ENCODE results near the gene CHRNA7.

CHRNA7 gene

GRCh38 chr15:32029862-32030781 lies at the start of gene CHRNA7:
TSS of gene CHRNA7 (plus strand) at chr15:32030515. CDS start at chr15:32030595, 80 bp downstream.
- DNase-seq, result peak; percentile 38

- no peak for DNase-seq
These were observed 44.7 kb upstream of the CHRNA7 start for GRCh38 chr15:31985607-31986006.

- no peak for DNase-seq
These were observed 37.3 kb upstream of the CHRNA7 start for GRCh38 chr15:31993062-31993461.

- DNase-seq, result no peak
These were observed 32.6 kb upstream of the CHRNA7 start for GRCh38 chr15:31997711-31998110.

- no peak for DNase-seq
These were observed 26.8 kb upstream of the CHRNA7 start for GRCh38 chr15:32003558-32003957.

DNA sequence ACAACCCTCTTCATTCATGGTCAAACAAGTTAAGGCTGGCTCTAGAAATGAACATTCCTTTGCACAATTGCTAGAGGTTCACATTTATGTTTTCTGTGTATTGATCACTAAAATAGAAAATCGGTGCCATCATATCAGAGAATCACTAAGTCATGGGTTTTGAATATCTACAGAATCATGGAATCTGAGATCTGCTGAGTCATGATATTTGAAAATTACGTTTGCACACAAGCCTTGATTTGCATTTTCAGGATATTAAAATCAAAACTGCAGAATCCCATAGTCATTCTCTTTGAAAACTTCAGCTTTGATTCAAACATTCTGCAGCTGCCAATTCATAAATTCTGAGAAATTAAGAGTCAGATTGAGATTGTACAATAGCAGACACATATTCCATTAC lies 26.1 kb upstream of the CHRNA7 start:
- DNase-seq, result no peak

DNA sequence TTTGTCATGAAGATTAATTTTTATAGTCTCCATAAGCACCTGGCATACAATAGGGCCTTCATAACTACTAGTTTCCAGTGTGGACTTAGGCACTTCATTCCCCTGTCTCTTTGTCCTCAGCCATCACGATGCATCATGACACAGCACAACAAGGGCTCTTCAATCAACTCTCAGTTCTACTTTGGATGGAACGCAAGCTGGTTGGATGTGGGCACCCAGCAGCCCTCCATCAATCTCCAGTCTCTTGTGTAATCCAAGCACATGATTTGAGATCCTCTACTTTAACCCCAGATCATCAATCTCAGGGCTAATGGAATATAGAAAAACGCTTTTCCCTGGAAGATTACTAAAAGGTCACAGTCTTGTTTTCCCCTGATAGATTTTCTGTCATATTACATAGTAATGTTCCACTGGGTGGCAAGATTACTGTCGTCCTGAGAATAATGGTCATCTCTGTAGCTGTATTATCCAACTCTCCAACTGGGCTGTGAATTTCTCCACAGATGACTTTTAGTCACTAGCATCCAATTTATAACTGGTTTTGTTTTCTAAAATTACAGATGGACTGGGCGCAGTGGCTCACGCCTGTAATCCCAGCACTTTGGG lies 22.9 kb upstream of the CHRNA7 start:
- DNase-seq, result no peak

GRCh38 chr15:32014953-32015352 lies 15.4 kb upstream of the CHRNA7 start:
- no peak for DNase-seq

DNA sequence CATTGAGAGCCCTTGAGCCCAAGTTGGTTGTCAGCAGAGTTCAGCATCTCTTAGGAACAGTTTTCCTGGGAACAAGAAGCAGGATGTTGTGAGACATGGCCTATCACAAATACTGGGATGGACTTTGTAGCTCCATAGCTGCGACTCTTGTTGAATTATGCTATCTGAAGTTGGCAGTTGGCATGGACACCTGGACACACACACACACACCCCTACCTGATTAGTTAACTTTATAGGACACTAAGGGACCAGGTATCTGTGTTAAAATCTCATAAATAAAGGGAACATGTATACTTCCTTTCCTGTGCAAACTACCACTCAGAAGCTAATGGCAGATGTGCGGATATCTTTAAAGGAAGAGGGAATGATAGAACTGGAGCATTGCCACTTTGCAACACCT lies 10.2 kb upstream of the CHRNA7 start:
- DNase-seq, result no peak

- DNase-seq, result no peak
These were observed 1.4 kb upstream of the CHRNA7 start for GRCh38 chr15:32028921-32029320.

DNA sequence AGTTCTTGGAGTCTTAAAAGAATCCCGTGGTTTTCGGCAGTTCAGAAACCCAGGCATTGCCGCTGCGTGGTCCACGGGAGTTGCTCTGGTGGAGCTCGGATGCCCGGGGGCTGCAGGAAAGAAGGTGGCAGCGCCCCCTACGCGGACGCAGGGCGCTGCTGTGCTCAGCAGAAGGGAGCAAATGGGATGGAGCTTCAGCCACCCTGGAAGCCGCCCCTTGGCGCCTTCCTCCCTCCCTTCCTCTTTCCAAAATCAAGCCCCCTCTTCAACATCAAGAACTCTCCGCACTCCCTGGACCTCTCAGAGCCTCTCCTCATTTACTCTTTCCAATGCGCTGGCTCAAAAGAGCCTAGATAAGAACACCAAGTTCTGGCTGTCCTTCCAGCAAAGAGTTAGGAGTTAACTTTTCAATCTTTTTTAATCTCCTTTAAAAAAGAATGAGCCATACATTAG lies 880 bp upstream of the CHRNA7 start:
- peak; percentile 71 for DNase-seq

DNA sequence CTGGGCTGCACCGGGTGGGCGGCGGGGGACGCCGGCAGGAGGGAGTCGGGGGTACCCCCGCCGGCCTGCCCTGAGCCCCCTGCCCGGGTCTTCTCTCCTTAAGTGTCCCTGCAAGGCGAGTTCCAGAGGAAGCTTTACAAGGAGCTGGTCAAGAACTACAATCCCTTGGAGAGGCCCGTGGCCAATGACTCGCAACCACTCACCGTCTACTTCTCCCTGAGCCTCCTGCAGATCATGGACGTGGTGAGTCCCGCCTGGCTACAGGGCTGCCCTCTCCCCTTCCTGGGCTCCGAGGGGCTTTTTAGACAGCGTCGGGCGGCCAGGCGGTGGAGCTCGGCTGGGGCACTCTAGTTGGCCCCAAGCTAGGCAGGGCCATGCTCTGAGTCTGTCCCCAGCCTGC lies 480 bp downstream of the CHRNA7 start:
- no peak for DNase-seq

- peak; percentile 34 for DNase-seq
These were observed 3.0 kb downstream of the CHRNA7 start for GRCh38 chr15:32033186-32033890.

DNA sequence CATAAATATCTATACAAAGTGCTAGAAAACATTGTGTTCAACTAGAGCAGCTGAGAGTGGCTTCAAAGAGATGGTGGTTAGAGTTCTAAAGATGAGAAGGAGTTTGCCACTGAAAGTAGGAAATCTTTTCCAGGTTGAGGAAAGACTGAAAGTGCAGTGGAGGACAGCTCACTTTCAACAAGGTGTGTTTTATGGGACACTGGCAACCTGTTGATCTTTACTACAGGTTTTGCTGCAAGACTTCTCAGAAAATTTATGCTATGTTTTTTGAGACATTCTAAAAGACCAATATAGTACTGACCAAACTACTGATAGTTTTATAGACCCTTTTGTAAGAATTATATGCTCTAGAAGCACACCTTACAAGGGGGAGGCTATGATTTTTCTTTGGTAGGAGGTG lies 3.8 kb downstream of the CHRNA7 start:
- DNase-seq, result no peak

- no peak for DNase-seq
These were observed 5.0 kb downstream of the CHRNA7 start for GRCh38 chr15:32035285-32035684.

- no peak for DNase-seq
These were observed 6.7 kb downstream of the CHRNA7 start for GRCh38 chr15:32036971-32037370.

- DNase-seq, result no peak
These were observed 11.0 kb downstream of the CHRNA7 start for GRCh38 chr15:32041294-32041693.

GRCh38 chr15:32042269-32042972 lies 12.1 kb downstream of the CHRNA7 start:
- no peak for DNase-seq

DNA sequence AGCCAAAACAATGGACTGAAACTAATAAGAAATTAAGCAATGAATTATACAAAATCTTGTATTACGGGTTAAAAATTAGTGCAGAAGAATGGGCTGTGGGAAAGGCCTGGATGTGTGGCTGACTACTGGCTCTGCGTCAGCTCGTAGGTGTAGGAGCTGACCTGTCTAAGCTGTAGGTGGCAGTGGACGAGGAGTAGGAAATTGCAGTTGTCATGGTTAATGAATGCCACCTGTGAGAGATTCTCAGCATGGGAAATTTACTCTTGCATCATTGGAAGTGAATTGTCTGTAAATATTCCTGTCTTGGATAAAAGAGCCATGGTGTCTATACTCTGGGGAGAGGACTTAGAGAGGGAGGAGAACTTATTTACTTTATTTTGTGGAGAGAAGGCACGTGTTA lies 23.4 kb downstream of the CHRNA7 start:
- DNase-seq, result no peak

DNA sequence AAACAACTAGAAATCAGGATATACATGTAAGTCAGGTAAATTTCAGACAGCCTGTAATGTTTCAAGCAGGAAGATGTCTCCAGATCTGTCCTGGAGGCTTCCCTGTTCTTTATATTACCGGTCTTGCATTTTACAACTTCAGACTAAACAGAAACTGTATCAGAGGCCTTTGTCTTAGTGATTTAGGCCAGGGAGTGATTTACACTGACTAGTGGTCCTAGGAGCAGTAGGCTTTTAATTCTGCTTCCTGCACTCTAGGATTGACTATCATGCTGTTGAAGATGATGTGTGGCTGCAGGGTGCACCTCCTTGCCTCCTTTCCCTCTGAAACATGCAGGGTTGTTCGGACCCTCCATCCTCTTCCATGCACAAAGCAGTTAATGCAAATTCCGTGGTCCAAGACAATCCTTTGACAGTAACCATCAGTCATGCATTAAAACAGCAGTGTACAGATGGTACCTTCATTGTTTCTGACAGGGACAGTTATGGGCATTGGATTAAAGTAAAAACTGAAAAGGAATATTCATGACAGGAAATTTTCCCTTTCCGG lies 27.6 kb downstream of the CHRNA7 start:
- DNase-seq, result no peak

DNA sequence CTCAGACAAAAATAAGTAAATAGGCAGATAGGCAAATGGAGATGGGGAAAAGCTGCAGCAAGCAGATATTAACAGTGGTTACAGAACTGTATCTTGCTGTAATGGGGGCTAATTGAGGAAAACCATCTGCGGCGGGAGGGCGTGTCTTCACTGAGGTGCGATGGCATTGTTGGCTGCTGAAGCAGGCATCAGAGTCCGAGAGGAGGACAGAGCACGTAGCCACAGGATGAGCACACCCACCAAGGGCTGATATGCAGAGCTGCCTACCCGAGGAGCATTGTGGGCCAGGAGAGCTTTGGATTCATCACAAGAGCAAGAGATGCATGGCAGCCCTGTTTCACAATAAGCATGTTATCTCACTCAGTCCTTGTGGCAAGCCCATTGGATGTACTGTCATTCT lies 30.4 kb downstream of the CHRNA7 start:
- no peak for DNase-seq

DNA sequence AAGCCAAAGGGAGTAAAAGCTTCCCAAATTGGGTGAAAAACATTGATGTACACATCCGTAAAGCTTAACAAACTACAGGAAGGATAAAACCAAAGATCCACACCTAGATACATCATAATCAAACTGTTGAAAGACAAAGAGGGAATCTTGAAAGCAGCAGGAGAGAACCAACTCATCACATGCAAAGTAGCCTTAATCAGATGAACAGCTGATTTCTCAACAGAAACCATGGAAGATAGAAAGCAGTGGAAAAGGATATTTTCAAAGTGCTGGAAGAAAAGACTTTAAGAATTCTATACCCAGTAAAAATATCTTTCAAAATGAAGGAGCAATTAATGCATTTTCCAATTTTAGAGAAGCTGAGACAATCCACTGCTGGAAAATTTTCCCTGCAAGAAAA lies 36.8 kb downstream of the CHRNA7 start:
- DNase-seq, result no peak

Measured in midbrain (tissue), 1 donor.